Activated T-helper 17 cell treated with anti-CD3 and anti-CD28 coated beads, Interleukin-2, amount 50 U/mL, for 72 hours (primary cell): ENCODE data around the gene GUCA2B. TPM values are rescaled to one million over a fixed set of nuclear protein-coding genes. Genes with fewer than 3 reads are reported as not detected.

ENCODE experiments used
- ATAC-seq: fragments of 150-1000 bp; cut with Tn5 transposase; replicated peaks from 2 replicates; pipeline ENCODE4 v1.10.0; 2021; ENCODE audit warnings: mild to moderate bottlenecking, moderate library complexity
- H3K27ac Mint-ChIP-seq: one replicate; pipeline ENCODE4 v1.8.0; 2022; ENCODE audit warnings: mixed read lengths
- H3K27me3 Mint-ChIP-seq: one replicate; pipeline ENCODE4 v1.8.0; 2022; ENCODE audit warnings: mixed read lengths
- H3K36me3 Mint-ChIP-seq: one replicate; pipeline ENCODE4 v1.8.0; 2022; ENCODE audit warnings: low read depth, mild to moderate bottlenecking, mixed read lengths
- H3K4me1 Mint-ChIP-seq: one replicate; pipeline ENCODE4 v1.8.0; 2022; ENCODE audit warnings: mixed read lengths
- H3K4me3 Mint-ChIP-seq: one replicate; pipeline ENCODE4 v1.8.0; 2022; ENCODE audit warnings: mild to moderate bottlenecking, mixed read lengths
- H3K9me3 Mint-ChIP-seq: one replicate; pipeline ENCODE4 v1.8.0; 2022; ENCODE audit warnings: mixed read lengths
- total RNA-seq, 2 donors: library from RNA; stranded (reverse); gene quantifications; one replicate each; pipeline ENCODE4 v1.2.3, GENCODE V29; 2022

The GUCA2B gene
- total RNA-seq, 2 donors from 2014 or later, result not detected

GRCh38 chr1:42168763-42169162, 15.6 kb downstream of the GUCA2B start:
- ATAC-seq, result no peak
- H3K4me3 Mint-ChIP-seq, result no peak overlapping the region
- no peak overlapping the region for H3K27ac Mint-ChIP-seq
- no peaks in the 10 kb centered on the region for H3K9me3 Mint-ChIP-seq
- no peaks in the 10 kb centered on the region for H3K36me3 Mint-ChIP-seq
- H3K27me3 Mint-ChIP-seq, result no peaks in the 10 kb centered on the region
- H3K4me1 Mint-ChIP-seq, result peaks cover 4% of the 10 kb centered on the region

DNA sequence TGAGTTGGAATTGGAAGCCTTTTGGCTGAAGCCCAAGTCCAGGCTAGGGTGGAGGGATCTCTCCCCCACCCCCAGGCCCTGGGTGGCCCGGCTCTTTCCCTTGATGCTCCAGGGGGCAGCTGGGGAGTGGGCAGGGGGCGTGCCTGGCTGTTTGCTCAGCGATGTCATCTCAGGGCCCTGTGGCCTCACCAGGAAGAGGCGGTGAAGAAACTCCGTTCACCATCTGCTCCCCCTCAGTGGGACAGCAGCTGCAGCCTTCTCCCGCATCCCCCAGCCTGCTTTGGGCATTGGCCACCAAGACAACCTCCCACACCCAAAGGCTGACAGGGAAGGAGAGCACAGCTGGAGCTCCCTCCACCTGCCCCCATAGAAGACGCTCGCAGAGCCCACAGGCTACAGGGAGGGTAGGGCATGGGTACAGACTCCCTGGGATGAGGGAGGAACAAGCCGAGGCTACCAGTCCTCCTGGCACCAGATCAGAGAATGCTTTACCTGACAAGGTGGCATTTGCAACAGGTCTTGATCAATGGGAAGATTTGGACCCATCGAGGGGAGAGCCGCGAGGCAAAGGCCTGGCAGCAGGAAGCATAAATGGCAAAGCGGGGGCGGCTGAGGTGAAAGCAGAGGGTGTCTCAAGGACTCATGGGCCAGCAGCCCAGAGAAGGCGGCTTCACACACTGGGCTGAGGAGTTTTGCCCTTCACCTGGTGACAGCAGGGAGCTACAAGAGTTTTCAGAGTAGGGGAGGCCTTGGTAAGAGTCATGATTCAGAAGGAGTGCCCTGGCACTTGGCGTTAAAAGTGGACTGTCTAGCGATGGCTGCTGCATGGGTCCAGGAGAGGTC, 17.8 kb downstream of the GUCA2B start:
- no peaks in the 10 kb centered on the region for H3K27me3 Mint-ChIP-seq
- no peaks in the 10 kb centered on the region for H3K36me3 Mint-ChIP-seq
- H3K27ac Mint-ChIP-seq, result no peak overlapping the region
- no peak overlapping the region for H3K4me3 Mint-ChIP-seq
- ATAC-seq, result no peak
- H3K9me3 Mint-ChIP-seq, result no peaks in the 10 kb centered on the region
- H3K4me1 Mint-ChIP-seq, result peaks cover 4% of the 10 kb centered on the region

- Mint-ChIP-seq H3K9me3 (no peaks in the 10 kb centered on the region), H3K36me3 (peaks cover 4% of the 10 kb centered on the region), H3K4me3 (no peak overlapping the region), H3K4me1 (peaks cover 4% of the 10 kb centered on the region), H3K27me3 (no peaks in the 10 kb centered on the region), H3K27ac (no peak overlapping the region)
- ATAC-seq, result no peak
Measured at GRCh38 chr1:42171679-42172266, 18.6 kb downstream of the GUCA2B start.

GRCh38 chr1:42172381-42173133, 19.3 kb downstream of the GUCA2B start:
- Mint-ChIP-seq H3K4me3 (no peak overlapping the region), H3K27ac (no peak overlapping the region), H3K27me3 (no peaks in the 10 kb centered on the region), H3K9me3 (no peaks in the 10 kb centered on the region), H3K36me3 (peaks cover 8% of the 10 kb centered on the region), H3K4me1 (peaks cover 4% of the 10 kb centered on the region)
- no peak for ATAC-seq

GRCh38 chr1:42173155-42173933, 20.1 kb downstream of the GUCA2B start:
- no peak overlapping the region for H3K27ac Mint-ChIP-seq
- peaks cover 4% of the 10 kb centered on the region for H3K4me1 Mint-ChIP-seq
- peak; percentile 64 for ATAC-seq
- peaks cover 12% of the 10 kb centered on the region for H3K36me3 Mint-ChIP-seq
- H3K9me3 Mint-ChIP-seq, result no peaks in the 10 kb centered on the region
- H3K27me3 Mint-ChIP-seq, result no peaks in the 10 kb centered on the region
- no peak overlapping the region for H3K4me3 Mint-ChIP-seq

DNA sequence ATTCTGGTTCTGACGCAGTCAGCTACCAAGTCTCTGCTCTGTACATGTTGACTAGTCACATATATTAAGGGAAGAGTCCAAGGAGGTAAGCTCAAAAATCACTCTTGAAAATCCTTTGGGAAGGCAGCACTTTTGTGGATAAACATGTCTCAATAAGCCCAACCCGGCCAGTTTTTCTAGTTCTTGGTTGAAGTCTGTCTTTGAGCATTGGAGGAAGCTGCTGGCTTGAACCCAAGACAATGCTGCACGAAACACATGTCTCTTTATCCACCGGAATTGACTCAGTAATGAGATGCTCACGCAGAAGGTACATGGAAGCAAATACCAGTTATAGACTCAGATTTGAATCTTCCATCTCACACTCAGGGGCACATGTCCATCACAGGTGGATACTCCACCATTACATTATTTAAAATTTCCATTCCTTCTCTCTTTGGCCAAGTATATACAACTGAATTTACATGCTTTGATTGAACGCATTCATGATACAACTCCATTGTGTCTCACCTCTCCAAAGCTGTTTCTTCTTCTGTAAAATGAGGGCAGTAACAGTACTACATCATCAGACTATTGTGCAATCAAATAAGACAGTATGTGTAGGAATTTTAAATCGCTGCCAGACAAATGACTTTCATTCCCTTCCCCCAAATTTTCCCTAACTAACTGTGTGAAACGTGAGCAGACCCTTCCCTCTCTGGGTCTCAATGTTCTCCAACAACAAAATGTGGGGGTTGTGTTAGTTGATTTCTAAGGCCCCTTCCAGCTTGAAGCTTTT, 20.9 kb downstream of the GUCA2B start:
- Mint-ChIP-seq H3K27me3 (no peaks in the 10 kb centered on the region), H3K27ac (no peak overlapping the region), H3K36me3 (peaks cover 15% of the 10 kb centered on the region), H3K4me3 (no peak overlapping the region), H3K9me3 (no peaks in the 10 kb centered on the region), H3K4me1 (peaks cover 4% of the 10 kb centered on the region)
- no peak for ATAC-seq

DNA sequence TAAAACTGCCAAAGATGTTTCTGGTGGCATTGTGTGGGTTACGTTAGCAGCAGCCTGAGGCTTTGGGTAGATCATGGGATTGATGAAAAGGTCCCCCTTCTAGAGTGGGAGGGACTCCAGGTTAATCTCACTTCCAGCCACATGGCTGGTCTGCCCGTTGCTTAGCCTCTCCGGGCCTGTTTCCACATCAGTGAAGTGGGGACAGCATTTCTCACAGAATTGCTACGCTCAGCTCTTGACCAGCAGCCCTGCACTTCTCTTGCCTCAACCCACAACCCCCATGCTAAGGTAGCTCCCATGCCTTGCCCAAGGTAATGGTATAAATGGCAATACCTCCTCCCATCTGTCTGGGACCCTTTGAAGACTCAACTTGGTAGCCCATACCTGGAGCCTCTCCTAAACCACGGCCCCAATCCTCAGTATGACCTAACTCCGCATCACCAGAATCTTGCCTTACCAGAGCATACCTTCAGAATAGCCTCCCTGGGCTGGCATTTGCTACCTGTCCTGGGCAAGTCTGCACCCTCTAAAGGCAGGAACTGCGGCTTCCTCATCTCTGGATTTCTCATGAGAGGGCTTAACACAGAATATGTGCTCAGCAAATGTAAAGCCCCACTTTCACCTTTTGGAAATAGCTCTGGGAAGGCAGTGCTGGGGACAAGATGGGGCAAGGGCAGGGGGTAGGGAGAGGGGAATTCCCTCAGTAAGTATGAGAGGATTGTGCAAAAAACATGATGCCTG, 22.3 kb downstream of the GUCA2B start:
- Mint-ChIP-seq H3K27me3 (no peaks in the 10 kb centered on the region), H3K9me3 (no peaks in the 10 kb centered on the region), H3K4me1 (peaks cover 4% of the 10 kb centered on the region), H3K36me3 (peaks cover 29% of the 10 kb centered on the region), H3K27ac (no peak overlapping the region), H3K4me3 (no peak overlapping the region)
- no peak for ATAC-seq

DNA sequence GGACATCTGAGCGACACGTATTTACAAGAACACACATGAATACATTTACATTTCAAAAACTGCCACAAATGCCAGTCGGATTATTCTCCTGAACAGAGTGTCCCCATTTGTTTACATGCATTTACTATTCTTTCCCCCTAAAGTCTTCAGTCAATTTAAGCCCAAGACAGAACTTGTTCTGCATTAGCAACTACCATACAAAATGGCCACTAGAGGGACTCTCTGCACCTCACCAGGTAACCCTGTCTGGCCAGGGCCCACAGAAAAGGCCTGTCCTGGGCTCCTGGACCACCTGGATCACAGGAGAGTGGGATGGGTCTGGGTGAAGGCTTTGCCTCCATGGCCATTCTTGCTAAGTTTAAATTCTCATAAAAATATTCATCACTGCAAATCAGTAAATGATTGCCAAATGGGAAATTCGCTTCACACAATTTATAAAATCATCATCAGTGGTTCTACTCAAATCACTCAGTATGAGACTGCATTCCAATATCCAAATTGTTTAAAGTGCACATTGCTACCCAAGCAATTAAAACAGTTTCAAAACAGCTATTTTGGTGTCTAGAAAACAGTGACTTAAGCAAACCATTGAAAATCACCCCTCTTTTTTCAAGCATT, 23.8 kb downstream of the GUCA2B start:
- ATAC-seq, result peak; percentile 48

DNA sequence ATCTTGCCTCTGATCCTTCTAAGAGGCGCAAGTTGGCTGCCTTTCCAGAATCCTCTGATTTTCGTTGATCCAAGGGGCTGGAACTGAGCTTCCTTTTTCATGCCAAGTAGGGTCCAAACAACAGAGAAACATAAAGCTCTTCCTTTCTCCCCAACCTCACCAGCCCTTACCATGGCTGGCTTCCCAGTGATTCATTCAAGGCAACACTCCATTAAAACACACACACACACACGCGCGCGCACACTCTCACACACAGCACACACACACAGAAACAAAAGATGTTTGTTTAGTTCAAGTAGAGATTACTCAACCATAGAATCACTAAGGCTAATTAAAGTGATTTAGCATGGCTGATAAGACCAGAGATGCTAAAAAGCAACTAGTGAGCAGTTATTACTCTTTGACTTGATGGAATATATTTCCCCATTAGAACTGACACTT, 24.4 kb downstream of the GUCA2B start:
- Mint-ChIP-seq H3K27ac (peak overlapping the region; percentile 48), H3K4me3 (no peak overlapping the region), H3K4me1 (no peaks in the 10 kb centered on the region), H3K27me3 (no peaks in the 10 kb centered on the region), H3K9me3 (no peaks in the 10 kb centered on the region), H3K36me3 (peaks cover 46% of the 10 kb centered on the region)
- no peak for ATAC-seq

More for the DNA sequence above, 23.8 kb downstream of the GUCA2B start:
- no peaks in the 10 kb centered on the region for H3K27me3 Mint-ChIP-seq
- H3K9me3 Mint-ChIP-seq, result no peaks in the 10 kb centered on the region
- peaks cover 42% of the 10 kb centered on the region for H3K36me3 Mint-ChIP-seq
- H3K4me3 Mint-ChIP-seq, result no peak overlapping the region
- H3K27ac Mint-ChIP-seq, result peak overlapping the region; percentile 48
- no peaks in the 10 kb centered on the region for H3K4me1 Mint-ChIP-seq

- no peak for ATAC-seq
Measured at GRCh38 chr1:42178249-42178648, 25.0 kb downstream of the GUCA2B start.

GRCh38 chr1:42179275-42179674, 26.1 kb downstream of the GUCA2B start:
- Mint-ChIP-seq H3K4me3 (no peak overlapping the region), H3K27me3 (no peaks in the 10 kb centered on the region), H3K4me1 (no peaks in the 10 kb centered on the region), H3K9me3 (no peaks in the 10 kb centered on the region), H3K36me3 (peaks cover 59% of the 10 kb centered on the region), H3K27ac (no peak overlapping the region)
- no peak for ATAC-seq

More at GRCh38 chr1:42178249-42178648, 25.0 kb downstream of the GUCA2B start:
- no peak overlapping the region for H3K27ac Mint-ChIP-seq
- H3K27me3 Mint-ChIP-seq, result no peaks in the 10 kb centered on the region
- no peaks in the 10 kb centered on the region for H3K4me1 Mint-ChIP-seq
- no peaks in the 10 kb centered on the region for H3K9me3 Mint-ChIP-seq
- no peak overlapping the region for H3K4me3 Mint-ChIP-seq
- peaks cover 51% of the 10 kb centered on the region for H3K36me3 Mint-ChIP-seq

GRCh38 chr1:42179900-42180329, 26.7 kb downstream of the GUCA2B start:
- Mint-ChIP-seq H3K27ac (peak overlapping the region; percentile 61), H3K4me1 (no peaks in the 10 kb centered on the region), H3K36me3 (peaks cover 65% of the 10 kb centered on the region), H3K9me3 (no peaks in the 10 kb centered on the region), H3K4me3 (no peak overlapping the region), H3K27me3 (no peaks in the 10 kb centered on the region)
- ATAC-seq, result no peak

- Mint-ChIP-seq H3K27ac (peak overlapping the region; percentile 30), H3K9me3 (no peaks in the 10 kb centered on the region)
Measured at GRCh38 chr1:42181687-42182086, 28.5 kb downstream of the GUCA2B start.

More at GRCh38 chr1:42181687-42182086, 28.5 kb downstream of the GUCA2B start:
- H3K36me3 Mint-ChIP-seq, result peaks cover 78% of the 10 kb centered on the region
- peaks cover 7% of the 10 kb centered on the region for H3K4me1 Mint-ChIP-seq
- H3K4me3 Mint-ChIP-seq, result no peak overlapping the region
- ATAC-seq, result no peak
- no peaks in the 10 kb centered on the region for H3K27me3 Mint-ChIP-seq
